Measurements from ENCODE around the gene VRK1.

GRCh38 chr14:96848011-96848410 lies 50.8 kb downstream of the VRK1 start:
- TF ChIP-seq, protein P1, sequence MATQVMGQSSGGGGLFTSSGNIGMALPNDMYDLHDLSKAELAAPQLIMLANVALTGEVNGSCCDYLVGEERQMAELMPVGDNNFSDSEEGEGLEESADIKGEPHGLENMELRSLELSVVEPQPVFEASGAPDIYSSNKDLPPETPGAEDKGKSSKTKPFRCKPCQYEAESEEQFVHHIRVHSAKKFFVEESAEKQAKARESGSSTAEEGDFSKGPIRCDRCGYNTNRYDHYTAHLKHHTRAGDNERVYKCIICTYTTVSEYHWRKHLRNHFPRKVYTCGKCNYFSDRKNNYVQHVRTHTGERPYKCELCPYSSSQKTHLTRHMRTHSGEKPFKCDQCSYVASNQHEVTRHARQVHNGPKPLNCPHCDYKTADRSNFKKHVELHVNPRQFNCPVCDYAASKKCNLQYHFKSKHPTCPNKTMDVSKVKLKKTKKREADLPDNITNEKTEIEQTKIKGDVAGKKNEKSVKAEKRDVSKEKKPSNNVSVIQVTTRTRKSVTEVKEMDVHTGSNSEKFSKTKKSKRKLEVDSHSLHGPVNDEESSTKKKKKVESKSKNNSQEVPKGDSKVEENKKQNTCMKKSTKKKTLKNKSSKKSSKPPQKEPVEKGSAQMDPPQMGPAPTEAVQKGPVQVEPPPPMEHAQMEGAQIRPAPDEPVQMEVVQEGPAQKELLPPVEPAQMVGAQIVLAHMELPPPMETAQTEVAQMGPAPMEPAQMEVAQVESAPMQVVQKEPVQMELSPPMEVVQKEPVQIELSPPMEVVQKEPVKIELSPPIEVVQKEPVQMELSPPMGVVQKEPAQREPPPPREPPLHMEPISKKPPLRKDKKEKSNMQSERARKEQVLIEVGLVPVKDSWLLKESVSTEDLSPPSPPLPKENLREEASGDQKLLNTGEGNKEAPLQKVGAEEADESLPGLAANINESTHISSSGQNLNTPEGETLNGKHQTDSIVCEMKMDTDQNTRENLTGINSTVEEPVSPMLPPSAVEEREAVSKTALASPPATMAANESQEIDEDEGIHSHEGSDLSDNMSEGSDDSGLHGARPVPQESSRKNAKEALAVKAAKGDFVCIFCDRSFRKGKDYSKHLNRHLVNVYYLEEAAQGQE (IDR thresholded peaks at IDR 0.05; ENCODE audit: low read depth) = no peak
- no peak for TF ChIP-seq CREB1 (IDR thresholded peaks at IDR 0.05; ENCODE audit: low read depth)
- TF ChIP-seq, protein P2, sequence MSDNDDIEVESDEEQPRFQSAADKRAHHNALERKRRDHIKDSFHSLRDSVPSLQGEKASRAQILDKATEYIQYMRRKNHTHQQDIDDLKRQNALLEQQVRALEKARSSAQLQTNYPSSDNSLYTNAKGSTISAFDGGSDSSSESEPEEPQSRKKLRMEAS (IDR thresholded peaks at IDR 0.05) = no peak

Data from Ishikawa (cell line).